GM12864 (cell line): ENCODE measurements around the gene GTF2I.
"Not testable (repeated sequence)": the region's sequence is repeated elsewhere in the genome, so short reads cannot be mapped to it uniquely, and the experiment has no call there.

Experiments
- DNase-seq: peaks from one replicate; pipeline ENCODE4 v3.0.0-alpha.2; 2011; ENCODE audit warnings: low read depth
- H3K4me3 ChIP-seq: 2 replicates; pipeline ENCODE4 v1.5.1; 2011; ENCODE audit warnings: mild to moderate bottlenecking, low read depth, low read length, control low read depth

The GTF2I gene

GRCh38 chr7:74779053-74779452 is 121.5 kb downstream of the GTF2I start:
- not testable (repeated sequence) for DNase-seq, H3K4me3 ChIP-seq

GRCh38 chr7:74781746-74782145 is 124.2 kb downstream of the GTF2I start:
- not testable (repeated sequence) for H3K4me3 ChIP-seq, DNase-seq

- H3K4me3 ChIP-seq, DNase-seq: not testable (repeated sequence)
Observed at GRCh38 chr7:74783595-74783994, 126.1 kb downstream of the GTF2I start.

GRCh38 chr7:74788369-74789150 is 131.0 kb downstream of the GTF2I start:
- DNase-seq = peak; percentile 24
- peak overlapping the region; percentile 25; the same call in 1 of the 2 replicates for H3K4me3 ChIP-seq

GRCh38 chr7:74789200-74789736 is 131.8 kb downstream of the GTF2I start:
- H3K4me3 ChIP-seq = not testable (repeated sequence)

GRCh38 chr7:74797848-74798622 is 140.5 kb downstream of the GTF2I start:
- not testable (repeated sequence) for H3K4me3 ChIP-seq, DNase-seq

More at GRCh38 chr7:74789200-74789736, 131.8 kb downstream of the GTF2I start:
- DNase-seq = not testable (repeated sequence)

- DNase-seq, H3K4me3 ChIP-seq: not testable (repeated sequence)
Observed at GRCh38 chr7:74798644-74799043, 141.1 kb downstream of the GTF2I start.
